Astrocyte of the spinal cord (primary cell): ENCODE measurements around the gene LRRC3C.

ENCODE experiments used
- DNase-seq: peaks from one replicate; pipeline ENCODE4 v3.0.0; 2011; ENCODE audit warnings: low read depth, low spot score
- H3K4me3 ChIP-seq: 2 replicates; pipeline ENCODE4 v1.5.1; 2011; ENCODE audit warnings: low read depth, mild to moderate bottlenecking, low read length, moderate library complexity
- in situ Hi-C: cut with HindIII; loops from 2 replicates; pipeline ENCODE4 v1.10.0; 2017; ENCODE audit warnings: low sequenced_read_pairs
- TF ChIP-seq, protein P1 (sequence below): IDR thresholded peaks from 2 replicates; pipeline ENCODE4 v1.5.1; 2012; ENCODE audit warnings: low read depth, mild to moderate bottlenecking, low read length, inconsistent platforms

LRRC3C gene

DNA sequence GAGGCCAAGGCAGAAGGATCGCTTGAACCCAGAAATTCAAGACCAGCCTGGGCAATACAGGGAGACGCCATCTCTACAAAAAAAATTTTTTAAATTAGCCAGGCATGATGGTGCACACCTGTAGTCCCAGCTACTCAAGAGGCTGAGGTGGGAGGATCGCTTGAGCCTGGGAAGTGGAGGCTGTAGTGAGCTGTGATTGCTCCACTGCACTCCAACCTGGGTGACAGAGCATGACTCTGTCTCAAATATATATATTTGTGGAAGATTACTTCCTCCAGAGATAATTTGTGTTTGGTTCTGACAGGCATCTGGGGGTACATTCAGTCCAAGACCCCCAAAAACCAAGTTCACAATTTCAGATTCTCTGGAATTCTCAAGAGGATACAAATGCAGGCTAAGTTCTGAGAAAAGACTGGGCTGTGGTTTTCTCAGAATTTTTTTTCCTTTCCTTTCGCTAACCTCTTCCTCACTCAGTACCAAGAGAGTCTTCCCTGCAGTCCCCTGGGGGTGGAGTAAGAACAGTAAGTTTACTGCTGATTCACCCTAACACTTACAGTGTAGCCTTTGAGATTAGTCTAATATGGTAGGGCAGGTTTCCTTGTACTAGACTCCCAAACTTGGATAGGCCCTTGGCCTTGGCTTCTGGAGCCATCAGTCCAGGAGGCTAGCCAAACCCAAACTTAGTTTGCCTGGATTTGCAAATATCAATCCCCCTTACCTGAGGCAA lies 24.2 kb upstream of the LRRC3C start:
- DNase-seq: peak; percentile 2
- H3K4me3 ChIP-seq: no peak overlapping the region
- in situ Hi-C loops: no loop called here
- TF ChIP-seq, protein P1, sequence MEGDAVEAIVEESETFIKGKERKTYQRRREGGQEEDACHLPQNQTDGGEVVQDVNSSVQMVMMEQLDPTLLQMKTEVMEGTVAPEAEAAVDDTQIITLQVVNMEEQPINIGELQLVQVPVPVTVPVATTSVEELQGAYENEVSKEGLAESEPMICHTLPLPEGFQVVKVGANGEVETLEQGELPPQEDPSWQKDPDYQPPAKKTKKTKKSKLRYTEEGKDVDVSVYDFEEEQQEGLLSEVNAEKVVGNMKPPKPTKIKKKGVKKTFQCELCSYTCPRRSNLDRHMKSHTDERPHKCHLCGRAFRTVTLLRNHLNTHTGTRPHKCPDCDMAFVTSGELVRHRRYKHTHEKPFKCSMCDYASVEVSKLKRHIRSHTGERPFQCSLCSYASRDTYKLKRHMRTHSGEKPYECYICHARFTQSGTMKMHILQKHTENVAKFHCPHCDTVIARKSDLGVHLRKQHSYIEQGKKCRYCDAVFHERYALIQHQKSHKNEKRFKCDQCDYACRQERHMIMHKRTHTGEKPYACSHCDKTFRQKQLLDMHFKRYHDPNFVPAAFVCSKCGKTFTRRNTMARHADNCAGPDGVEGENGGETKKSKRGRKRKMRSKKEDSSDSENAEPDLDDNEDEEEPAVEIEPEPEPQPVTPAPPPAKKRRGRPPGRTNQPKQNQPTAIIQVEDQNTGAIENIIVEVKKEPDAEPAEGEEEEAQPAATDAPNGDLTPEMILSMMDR: no peak

DNA sequence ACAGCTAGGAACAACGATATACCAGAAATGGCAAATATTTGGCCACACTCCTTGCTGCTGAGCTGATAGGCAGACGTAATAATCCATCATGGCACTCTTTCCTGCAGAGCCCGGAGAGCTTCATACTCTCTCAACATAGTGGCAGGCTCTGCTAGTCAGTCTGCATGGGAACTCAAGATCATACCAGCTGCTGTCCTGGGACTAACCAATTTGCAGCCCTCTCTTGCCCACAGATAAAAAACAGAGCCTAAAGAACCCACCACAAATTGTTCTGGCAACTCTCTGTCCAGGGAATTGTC lies 22.6 kb upstream of the LRRC3C start:
- TF ChIP-seq, protein P1: no peak
- in situ Hi-C loops: no loop called here

DNA sequence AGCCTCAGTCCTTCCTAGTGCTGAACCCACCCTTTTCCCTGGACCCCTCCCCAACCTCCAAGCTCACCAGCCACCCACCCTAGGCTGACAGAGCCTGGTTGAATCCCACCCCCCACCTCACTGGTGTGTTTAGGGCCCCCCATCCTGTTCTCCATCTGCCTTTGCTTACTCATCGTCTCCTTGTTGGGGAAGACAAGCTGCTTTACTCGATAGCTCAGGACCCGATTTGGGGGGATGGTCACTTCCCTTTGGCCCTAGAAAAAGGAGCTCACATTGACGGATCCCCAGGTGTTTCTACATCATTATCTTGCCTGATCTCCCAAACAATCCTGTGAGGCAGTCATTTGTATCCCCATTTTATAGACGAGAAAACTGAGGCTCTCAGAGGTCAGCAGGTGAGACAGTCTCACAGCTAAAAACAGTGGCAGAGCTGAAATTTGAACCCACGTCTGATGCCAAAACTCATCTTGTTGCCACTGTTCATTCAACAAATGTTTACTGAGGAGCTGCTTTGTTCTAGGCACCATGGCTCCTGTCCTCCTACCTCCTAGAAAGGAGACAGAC lies 18.7 kb upstream of the LRRC3C start:
- no peak for DNase-seq
- in situ Hi-C loops: no loop called here
- TF ChIP-seq, protein P1: no peak
- H3K4me3 ChIP-seq: no peak overlapping the region

More for the DNA sequence above, 22.6 kb upstream of the LRRC3C start:
- no peak overlapping the region for H3K4me3 ChIP-seq
- DNase-seq: no peak

DNA sequence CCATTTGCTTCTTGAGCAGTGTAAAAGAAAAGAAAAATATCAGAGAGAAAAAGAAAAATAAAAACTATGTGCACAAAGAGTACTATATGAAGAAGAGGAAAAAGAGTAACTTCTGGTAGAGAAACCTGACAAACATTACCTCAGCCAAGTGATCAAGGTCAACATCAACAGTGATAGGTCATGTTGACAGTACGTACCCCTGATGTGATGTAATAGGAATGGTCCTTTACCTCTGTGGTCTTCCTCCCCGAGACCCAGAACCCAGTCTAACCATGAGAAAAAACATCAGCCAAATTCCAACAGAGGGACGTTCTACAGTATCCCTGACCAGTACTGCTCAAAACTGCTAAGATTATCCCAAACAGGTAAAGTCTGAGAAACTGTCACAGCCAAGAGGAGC lies 13.5 kb upstream of the LRRC3C start:
- in situ Hi-C loops: no loop called here
- DNase-seq: no peak
- TF ChIP-seq, protein P1: no peak

DNA sequence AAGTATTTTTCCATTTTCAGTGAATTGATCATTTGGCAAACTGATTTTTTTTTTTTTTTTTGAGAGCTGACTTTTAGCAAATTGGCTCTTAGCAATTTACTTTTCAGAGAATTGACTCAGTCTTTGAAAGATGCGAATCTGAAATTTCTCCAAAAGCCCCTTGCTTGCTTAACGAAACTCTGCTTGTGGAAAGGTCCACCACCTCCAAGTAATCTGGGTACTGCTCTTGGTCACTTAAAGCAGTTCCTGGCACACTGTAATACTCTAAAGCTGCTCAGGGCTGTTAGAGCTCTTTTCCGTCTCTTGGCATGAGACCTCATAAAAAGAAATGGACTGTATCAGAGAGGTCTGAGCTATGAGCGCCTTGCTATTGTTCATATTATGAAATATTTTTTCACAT lies 12.0 kb upstream of the LRRC3C start:
- in situ Hi-C loops: no loop called here
- TF ChIP-seq, protein P1: no peak
- DNase-seq: no peak
- no peak overlapping the region for H3K4me3 ChIP-seq

More for the DNA sequence above, 13.5 kb upstream of the LRRC3C start:
- H3K4me3 ChIP-seq: no peak overlapping the region

DNA sequence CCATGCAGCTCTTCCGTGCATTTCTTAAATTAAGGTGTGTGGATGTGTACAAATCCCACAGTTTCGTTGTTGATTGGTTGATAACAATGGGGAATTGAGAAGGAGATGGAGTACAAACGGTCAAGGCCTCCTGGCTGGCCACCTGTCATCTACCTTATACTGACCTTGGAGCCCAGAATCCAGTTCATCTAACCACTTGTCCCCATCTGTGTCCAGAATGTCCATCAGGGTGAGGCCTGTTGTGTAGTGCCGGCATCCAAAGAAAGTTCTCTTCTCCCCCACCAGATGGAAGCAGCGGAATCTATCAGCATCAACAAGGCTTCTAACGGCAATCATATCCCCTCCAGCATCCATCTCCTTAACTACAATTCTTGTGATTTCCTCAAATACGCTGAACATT lies 10.6 kb upstream of the LRRC3C start:
- TF ChIP-seq, protein P1: peak; percentile 30
- in situ Hi-C loops: no loop called here
- DNase-seq: no peak
- H3K4me3 ChIP-seq: no peak overlapping the region
